HUES64 (cell line): Measurements from ENCODE around the gene IL22RA2. TPM values are rescaled to one million over a fixed set of nuclear protein-coding genes. Genes with fewer than 3 reads are reported as not detected.
"Not testable (repeated sequence)": the region's sequence is repeated elsewhere in the genome, so short reads cannot be mapped to it uniquely, and the experiment has no call there.

ENCODE experiments used
- H3K27ac ChIP-seq: 2 replicates; pipeline ENCODE4 v1.7.0; 2013; ENCODE audit warnings: low read depth, low read length, inconsistent platforms
- H3K27me3 ChIP-seq: 2 replicates; pipeline ENCODE4 v1.6.1; 2013; ENCODE audit warnings: mild to moderate bottlenecking, low read length; ENCODE audit not compliant: insufficient read depth
- H3K36me3 ChIP-seq: 2 replicates; pipeline ENCODE4 v1.6.1; 2013; ENCODE audit warnings: mild to moderate bottlenecking, low read length; ENCODE audit not compliant: insufficient read depth
- H3K4me1 ChIP-seq: 2 replicates; pipeline ENCODE4 v1.6.1; 2013; ENCODE audit warnings: mild to moderate bottlenecking, low read length, moderate library complexity; ENCODE audit not compliant: insufficient read depth
- H3K4me3 ChIP-seq: 2 replicates; pipeline ENCODE4 v1.5.1; 2013; ENCODE audit warnings: mild to moderate bottlenecking, low read length, moderate library complexity
- H3K9ac ChIP-seq: 2 replicates; pipeline ENCODE4 v1.6.1; 2013; ENCODE audit warnings: mild to moderate bottlenecking, low read depth, low read length
- H3K9me3 ChIP-seq: 2 replicates; pipeline ENCODE4 v1.6.1; 2013; ENCODE audit warnings: low read depth, low read length; ENCODE audit not compliant: insufficient read depth
- WGBS: fragments of 150-250, 120-280 bp; methylation state at CpG from one replicate; pipeline ENCODE4 v1.1.7; 2013; ENCODE audit warnings: missing lambda C conversion rate; 5-methylcytosine and 5-hydroxymethylcytosine counted together
- polyA plus RNA-seq, 2 experiments: library from polyadenylated mRNA; stranded (reverse); fragments of 50-300 nt; gene quantifications; one replicate each; pipeline ENCODE4 v1.2.3, GENCODE V29; 2013

Gene IL22RA2, protein sequence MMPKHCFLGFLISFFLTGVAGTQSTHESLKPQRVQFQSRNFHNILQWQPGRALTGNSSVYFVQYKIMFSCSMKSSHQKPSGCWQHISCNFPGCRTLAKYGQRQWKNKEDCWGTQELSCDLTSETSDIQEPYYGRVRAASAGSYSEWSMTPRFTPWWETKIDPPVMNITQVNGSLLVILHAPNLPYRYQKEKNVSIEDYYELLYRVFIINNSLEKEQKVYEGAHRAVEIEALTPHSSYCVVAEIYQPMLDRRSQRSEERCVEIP
- not detected for polyA plus RNA-seq (2013, experiment 1 of 2)
- not detected for polyA plus RNA-seq (2013, experiment 2 of 2)

DNA sequence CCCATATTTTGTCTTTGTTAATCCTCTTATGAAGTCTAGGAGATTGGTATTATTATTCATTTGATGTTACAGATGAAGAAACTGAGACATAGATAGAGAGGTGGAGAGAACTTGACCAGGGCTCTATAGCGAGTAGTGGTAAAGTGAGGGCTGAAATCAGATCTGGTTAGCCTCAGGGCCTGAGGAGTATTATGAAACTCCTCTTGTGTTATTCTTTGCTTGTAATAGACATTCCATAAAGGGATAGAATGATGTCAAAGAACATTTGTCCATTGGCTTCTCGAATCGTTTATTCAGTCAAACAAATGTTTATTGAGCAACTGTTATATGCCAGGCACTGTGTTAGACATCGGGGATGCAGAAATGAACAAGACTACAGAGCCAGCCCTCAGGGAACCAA lies at the start of gene IL22RA2:
Gene IL22RA2 (minus strand): TSS at position 144 of the 400 bp plus-strand sequence. CDS start 11,895 bp downstream, outside the sequence.
- Histone ChIP-seq H3K4me1 (peaks cover 22% of the 10 kb centered on the region), H3K27me3 (no peaks in the 10 kb centered on the region), H3K4me3 (no peak within 1 kb of the TSS), H3K36me3 (no peaks in the 10 kb centered on the region), H3K9me3 (peaks cover 11% of the 10 kb centered on the region), H3K9ac (no peak within 1 kb of the TSS), H3K27ac (peak within 1 kb of the TSS; percentile 43; the same call in 1 of the 2 replicates)
- 98% methylated on average over 4 of the region's 4 CpGs for WGBS

DNA sequence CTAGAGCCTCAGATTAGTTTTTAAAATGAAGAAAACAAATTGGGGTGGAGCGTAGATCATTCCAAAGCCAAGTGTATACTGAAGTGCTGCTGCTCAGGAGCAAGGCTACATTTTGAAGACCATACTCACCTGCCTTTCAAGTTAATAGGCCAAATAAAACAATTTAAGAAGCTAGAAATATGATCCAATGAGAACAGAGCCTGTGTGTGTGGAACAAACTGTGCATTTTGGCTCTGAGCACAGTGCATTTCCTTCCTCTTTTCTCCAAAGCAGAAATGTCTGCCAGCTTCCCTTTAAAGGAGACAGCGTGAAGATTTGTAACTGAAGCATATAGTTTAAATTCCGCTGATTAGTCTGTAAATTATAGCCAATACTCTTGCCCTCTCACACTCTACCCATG lies 48.9 kb upstream of the IL22RA2 start:
- Histone ChIP-seq H3K9ac (no peak overlapping the region), H3K4me1 (peaks cover 14% of the 10 kb centered on the region), H3K27me3 (no peaks in the 10 kb centered on the region), H3K9me3 (no peaks in the 10 kb centered on the region), H3K36me3 (no peaks in the 10 kb centered on the region), H3K4me3 (no peak overlapping the region), H3K27ac (no peak overlapping the region)
- WGBS: 89% methylated on average over 3 of the region's 3 CpGs

DNA sequence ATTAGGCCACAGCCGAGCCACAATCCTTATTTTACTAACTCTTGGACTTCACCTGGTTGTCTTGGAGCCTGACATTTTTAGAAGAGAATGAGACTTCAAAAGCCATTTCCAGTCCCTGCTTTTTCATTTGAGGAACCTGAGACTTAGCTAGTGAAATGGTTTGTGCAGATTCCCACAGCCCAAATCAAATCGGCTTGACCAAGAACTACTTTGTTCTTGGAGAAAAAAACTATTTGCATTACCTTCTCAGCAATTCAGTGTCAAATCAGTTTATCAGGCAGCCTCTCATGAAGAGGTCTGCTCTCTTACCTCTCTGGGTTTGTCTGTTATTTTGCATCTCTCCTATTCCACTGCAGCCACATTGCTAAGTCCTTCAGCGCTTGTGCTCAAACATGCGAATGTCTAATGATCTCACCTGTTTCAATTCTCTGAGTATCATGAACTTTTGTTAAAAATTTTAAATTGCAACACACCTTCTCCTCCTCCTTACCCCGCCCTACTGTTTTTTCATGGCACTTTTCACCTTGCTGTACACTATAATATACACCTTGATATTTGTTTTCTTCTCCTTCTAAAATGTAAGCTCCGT lies 46.3 kb upstream of the IL22RA2 start:
- Histone ChIP-seq H3K4me3 (peak overlapping the region; percentile 97), H3K36me3 (no peaks in the 10 kb centered on the region), H3K9ac (peak overlapping the region; percentile 84), H3K4me1 (peaks cover 16% of the 10 kb centered on the region), H3K27me3 (no peaks in the 10 kb centered on the region), H3K9me3 (no peaks in the 10 kb centered on the region), H3K27ac (peak overlapping the region; percentile 68; the same call in 1 of the 2 replicates)
- WGBS: 69% methylated on average over 5 of the region's 6 CpGs

DNA sequence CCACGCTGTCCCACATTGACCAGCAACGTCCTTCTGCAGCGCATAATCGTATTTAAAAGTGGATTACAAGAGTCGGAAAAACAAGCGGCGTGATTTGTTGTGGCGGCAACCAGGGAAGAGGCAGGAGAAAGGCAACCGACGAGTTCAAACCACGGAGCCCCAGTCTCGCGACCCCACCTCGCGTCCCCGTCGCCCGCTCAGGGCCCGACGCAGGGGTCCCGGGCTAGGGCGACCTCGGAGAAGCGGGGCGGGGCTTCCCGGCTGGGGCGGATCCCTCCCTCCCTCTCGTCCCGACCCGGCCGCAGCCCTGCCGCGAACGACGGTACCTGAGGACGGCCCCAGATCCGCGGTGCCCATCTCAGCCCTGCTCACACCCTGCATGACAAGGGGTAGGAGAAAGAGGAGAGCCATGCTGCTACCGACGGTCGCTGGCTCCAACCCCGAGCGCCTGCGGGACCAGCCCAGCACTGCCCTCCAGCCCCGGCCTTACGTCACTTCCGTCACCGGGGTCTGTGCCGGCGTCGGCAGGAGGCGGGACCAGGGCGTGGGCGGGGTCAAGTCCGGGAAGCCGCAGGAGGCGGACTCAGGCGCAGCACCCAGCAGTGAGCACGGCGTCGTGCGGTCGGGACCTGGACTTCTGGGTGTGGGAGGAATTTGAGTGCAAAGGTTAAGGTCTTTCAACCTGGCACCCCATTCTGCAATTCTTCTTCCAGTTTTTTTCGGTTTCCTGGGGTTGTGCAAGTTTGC lies 45.6 kb upstream of the IL22RA2 start, which contains the start of gene IFNGR1:
Gene IFNGR1 (minus strand): TSS at position 469 of the 747 bp plus-strand sequence. CDS start 58 bp downstream, at position 411.
- Histone ChIP-seq H3K27me3 (no peaks in the 10 kb centered on the region), H3K4me1 (peaks cover 16% of the 10 kb centered on the region), H3K9me3 (no peaks in the 10 kb centered on the region), H3K27ac (peak within 1 kb of the TSS; percentile 92), H3K9ac (peak within 1 kb of the TSS; percentile 84), H3K4me3 (peak within 1 kb of the TSS; percentile 97), H3K36me3 (no peaks in the 10 kb centered on the region)
- under 1% methylated on average over 64 of the region's 64 CpGs for WGBS

DNA sequence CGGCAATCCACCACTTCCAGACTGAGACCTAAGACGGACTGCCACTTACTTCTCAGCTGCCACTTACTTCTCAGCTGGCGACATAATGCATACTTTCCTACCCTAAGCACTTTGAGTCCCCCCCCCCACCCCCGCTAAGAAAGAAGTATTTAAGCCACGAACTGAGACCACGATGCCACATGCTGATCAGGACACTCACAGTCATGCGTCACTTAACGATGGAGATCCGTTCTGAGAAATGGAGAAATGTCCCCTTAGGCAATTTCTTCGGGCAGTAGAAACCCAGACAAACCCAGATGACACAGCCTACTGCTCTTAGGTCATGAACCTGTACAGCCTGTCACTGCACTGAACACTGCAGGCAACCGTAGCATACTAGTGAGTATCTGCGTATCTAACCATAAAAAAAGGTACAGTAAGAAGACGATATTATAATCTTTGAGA lies 45.1 kb upstream of the IL22RA2 start:
- Histone ChIP-seq H3K36me3 (0 out of 2 replicates have a peak, but pooled peaks cover 4% of the 10 kb centered on the region), H3K9ac (peak overlapping the region; percentile 84), H3K4me1 (peaks cover 16% of the 10 kb centered on the region), H3K4me3 (peak overlapping the region; percentile 97), H3K27me3 (no peaks in the 10 kb centered on the region), H3K27ac (peak overlapping the region; percentile 92), H3K9me3 (no peaks in the 10 kb centered on the region)
- WGBS: 2% methylated on average over 13 of the region's 13 CpGs

DNA sequence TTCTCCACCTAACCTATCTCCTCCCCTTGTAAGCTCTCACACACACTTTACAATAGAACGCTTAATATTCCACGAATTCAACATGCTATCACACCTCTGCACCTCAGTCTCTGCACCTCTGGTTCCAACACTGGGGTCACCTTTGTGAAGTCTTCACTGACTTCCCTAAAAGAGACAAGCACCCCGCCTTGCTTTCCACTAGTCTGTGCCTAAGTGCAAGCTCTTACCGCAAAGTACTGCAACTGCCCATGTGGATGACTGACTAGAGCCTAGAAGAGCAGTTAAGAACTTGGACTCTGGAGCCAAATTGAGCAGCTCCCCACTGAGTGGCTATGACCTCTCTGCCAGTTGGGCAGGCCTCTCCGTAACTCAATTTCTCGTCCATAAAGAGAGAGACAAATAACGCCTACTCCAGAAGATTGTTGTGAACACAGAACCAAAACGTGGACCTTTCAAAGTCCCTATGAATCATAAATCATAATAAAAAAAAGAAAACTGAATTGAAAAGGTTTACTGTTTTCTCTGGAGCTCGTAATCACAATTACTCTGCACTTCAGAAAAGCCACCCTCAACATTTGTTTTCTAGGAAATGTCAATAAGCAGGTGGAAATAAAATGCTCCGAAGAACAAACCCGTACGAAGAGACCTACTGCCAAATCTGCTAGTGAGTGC lies 44.5 kb upstream of the IL22RA2 start:
- Histone ChIP-seq H3K27ac (no peak overlapping the region), H3K9me3 (no peaks in the 10 kb centered on the region), H3K4me3 (peak overlapping the region; percentile 97), H3K4me1 (peaks cover 16% of the 10 kb centered on the region), H3K9ac (peak overlapping the region; percentile 84; the same call in 1 of the 2 replicates), H3K36me3 (peaks cover 7% of the 10 kb centered on the region; the same call in 1 of the 2 replicates), H3K27me3 (no peaks in the 10 kb centered on the region)
- 62% methylated on average over 11 of the region's 12 CpGs for WGBS

DNA sequence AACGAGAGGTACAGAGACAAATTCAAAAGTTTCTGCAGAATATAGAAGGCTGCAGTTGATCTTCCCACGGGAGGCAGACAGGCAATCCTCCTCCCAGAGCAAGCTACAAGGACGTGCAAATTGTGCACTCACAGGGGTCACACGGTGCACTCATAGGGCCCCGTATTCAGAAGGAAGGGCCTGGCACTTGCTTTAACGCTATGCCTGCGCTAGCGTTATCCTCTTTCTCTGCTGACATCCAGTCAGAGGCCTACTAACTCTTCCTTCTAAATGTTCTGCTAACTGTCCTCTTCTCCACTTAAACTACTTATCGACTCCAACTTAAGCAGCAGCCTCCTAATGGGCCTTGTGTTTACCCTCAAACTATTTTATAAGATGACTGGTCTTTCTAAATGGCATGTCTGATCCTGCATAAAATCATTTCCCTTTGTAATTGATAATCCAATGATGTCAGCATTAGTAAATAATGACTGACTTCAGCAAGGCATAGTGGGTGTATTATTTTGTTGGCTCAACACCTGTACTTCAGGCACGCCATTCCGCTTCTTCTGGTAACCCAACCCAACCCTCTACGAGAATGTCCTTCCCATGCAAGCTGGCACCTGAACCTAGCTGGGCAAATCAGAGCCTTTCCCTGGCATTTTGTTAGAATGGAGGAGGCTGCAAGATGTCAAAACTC lies 43.6 kb upstream of the IL22RA2 start:
- Histone ChIP-seq H3K27me3 (no peaks in the 10 kb centered on the region), H3K4me3 (0 out of 2 replicates have a peak overlapping the region, but pooled peaks have one; percentile 97), H3K36me3 (peaks cover 7% of the 10 kb centered on the region; the same call in 1 of the 2 replicates), H3K9me3 (no peaks in the 10 kb centered on the region), H3K9ac (no peak overlapping the region), H3K27ac (no peak overlapping the region), H3K4me1 (peaks cover 16% of the 10 kb centered on the region)
- WGBS: 82% methylated on average over 12 of the region's 12 CpGs

DNA sequence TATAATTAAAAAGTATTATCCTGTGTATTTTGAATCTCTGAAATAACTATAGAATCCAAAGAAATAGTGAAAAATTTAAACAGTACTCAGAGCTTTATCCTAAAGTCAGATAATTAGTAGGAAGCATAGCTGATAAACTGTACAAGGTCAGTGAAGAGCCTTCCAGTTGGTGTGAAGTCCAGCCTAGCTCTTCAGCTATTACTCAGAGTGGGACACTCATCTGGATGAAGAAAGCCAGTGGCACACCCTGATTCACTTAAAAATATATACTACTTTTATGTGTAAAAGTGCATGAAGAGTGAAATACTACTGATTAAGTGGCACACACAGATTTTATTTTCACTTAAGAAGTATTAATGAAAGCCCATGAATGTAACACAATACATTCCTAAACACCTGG lies 42.7 kb upstream of the IL22RA2 start:
- H3K27ac ChIP-seq: no peak overlapping the region
- H3K4me1 ChIP-seq: peaks cover 16% of the 10 kb centered on the region
- no peak overlapping the region for H3K9ac ChIP-seq
- H3K27me3 ChIP-seq: no peaks in the 10 kb centered on the region
- H3K4me3 ChIP-seq: no peak overlapping the region
- H3K9me3 ChIP-seq: peaks cover 4% of the 10 kb centered on the region; the same call in 1 of the 2 replicates
- H3K36me3 ChIP-seq: peaks cover 7% of the 10 kb centered on the region; the same call in 1 of the 2 replicates

DNA sequence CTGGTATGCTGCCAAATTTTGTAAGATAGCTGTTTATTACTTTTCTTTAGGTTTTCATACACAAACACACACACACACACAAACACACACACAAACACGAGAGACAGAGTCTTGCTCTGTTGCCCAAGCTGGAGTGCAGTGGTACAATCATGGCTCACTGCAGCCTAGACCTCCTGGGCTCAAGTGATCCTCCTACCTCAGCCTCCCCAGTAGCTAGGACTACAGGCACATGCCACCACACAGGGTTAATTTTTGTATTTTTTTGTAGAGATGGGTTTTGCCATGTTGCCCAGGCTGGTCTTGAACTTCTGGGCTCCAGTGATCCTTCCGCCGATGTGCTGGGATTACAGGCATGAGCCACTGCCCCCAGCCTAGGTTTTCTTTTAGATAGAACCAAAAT lies 42.2 kb upstream of the IL22RA2 start:
- H3K9ac ChIP-seq, H3K36me3 ChIP-seq, H3K27me3 ChIP-seq, H3K4me3 ChIP-seq, H3K9me3 ChIP-seq, H3K27ac ChIP-seq: not testable (repeated sequence)
- 96% methylated on average over 3 of the region's 3 CpGs for WGBS
- peaks cover 16% of the 10 kb centered on the region for H3K4me1 ChIP-seq

DNA sequence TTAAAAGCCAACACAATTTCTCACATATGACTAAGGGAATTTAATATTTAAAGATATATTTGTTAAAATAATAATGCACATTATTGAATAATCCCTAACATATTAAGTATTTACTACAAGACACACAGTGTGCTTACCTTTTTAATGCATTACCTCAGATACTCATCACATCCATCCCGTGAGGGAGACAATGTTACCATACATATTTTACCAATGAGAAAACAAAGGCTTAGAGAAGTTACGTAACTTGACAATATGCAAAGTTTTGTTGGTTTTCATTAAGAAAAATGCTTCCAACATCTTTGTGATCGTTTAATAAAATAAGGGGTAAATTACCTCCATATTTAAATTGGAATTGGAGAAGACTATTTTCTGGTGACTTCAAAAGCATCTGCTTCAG lies 41.5 kb upstream of the IL22RA2 start:
- Histone ChIP-seq H3K4me3 (no peak overlapping the region), H3K27ac (no peak overlapping the region), H3K36me3 (peaks cover 16% of the 10 kb centered on the region; the same call in 1 of the 2 replicates), H3K27me3 (no peaks in the 10 kb centered on the region), H3K9ac (no peak overlapping the region), H3K4me1 (peaks cover 15% of the 10 kb centered on the region), H3K9me3 (peaks cover 15% of the 10 kb centered on the region)
- WGBS: 95% methylated on average over 2 of the region's 3 CpGs
